GM12878 (cell line): Measurements from ENCODE around the gene EMILIN3. TPM values are rescaled to one million over a fixed set of nuclear protein-coding genes. Genes with fewer than 3 reads are reported as not detected.

Experiments used
- ATAC-seq: fragments of 200-7000 bp; cut with Tn5 transposase; 3 replicates; pipeline ENCODE4 v1.9.1; 2020; ENCODE audit warnings: mild to moderate bottlenecking, moderate library complexity
- BruUV-seq: library from RNA; stranded (reverse); fragments of 400-500 nt; replicated peaks from 2 replicates; lab custom pipeline; 2021; lab: Mats Ljungman, UMichigan
- CTCF ChIA-PET: fragments of 300-600 bp; sonication (Branson Sonifier 250); formaldehyde crosslinking; extraction: SDS; loops from one replicate; lab custom pipeline; 2021; ENCODE audit warnings: inconsistent platforms; lab: Yijun Ruan, JAX
- POLR2A ChIA-PET: fragments of 350-600 bp; formaldehyde crosslinking; extraction: SDS; loops from one replicate; lab custom pipeline; 2021; ENCODE audit warnings: inconsistent platforms; lab: Charles Lee
- RAD21 ChIA-PET: fragments of 300-600 bp; sonication (Branson Sonifier 250); formaldehyde crosslinking; loops from one replicate; lab custom pipeline; 2023; ENCODE audit warnings: antibody characterized with exemption; ENCODE audit not compliant: unreplicated experiment; lab: Charles Lee
- SMC1A ChIA-PET: fragments of 300-600 bp; sonication (Branson Sonifier 250); formaldehyde crosslinking; loops from one replicate; lab custom pipeline; 2023; ENCODE audit not compliant: unreplicated experiment, uncharacterized antibody; lab: Charles Lee
- DNase-seq: peaks from one replicate; pipeline ENCODE4 v3.0.0-alpha.2; 2011; ENCODE audit warnings: low read depth, low spot score
- FAIRE-seq: peaks from 3 replicates; lab custom pipeline; 2011; peaks lifted over from hg19 to GRCh38; lab: Jason Lieb, UNC
- H2AFZ ChIP-seq: 2 replicates; pipeline ENCODE4 v1.6.0; 2011; ENCODE audit warnings: low read depth, low read length, control low read depth; ENCODE audit not compliant: control insufficient read depth
- H3K27ac ChIP-seq: 2 replicates; pipeline ENCODE4 v1.5.1; 2011; ENCODE audit warnings: control low read depth; ENCODE audit not compliant: control insufficient read depth, insufficient read depth
- H3K27me3 ChIP-seq, 2 experiments: replicated peaks in 1 of 2; 2 replicates each; pipeline versions ENCODE4 v1.6.0 to v1.6.1; 2011; ENCODE audit warnings: low read length in 1 of 2; ENCODE audit not compliant: control insufficient read depth in 2 of 2, insufficient read depth in 2 of 2
- H3K36me3 ChIP-seq, 2 experiments: 2 replicates each; pipeline ENCODE4 v1.5.1; 2011; ENCODE audit warnings: low read length in 1 of 2; ENCODE audit not compliant: control insufficient read depth in 2 of 2, insufficient read depth in 2 of 2
- H3K4me1 ChIP-seq: 2 replicates; pipeline ENCODE4 v1.6.1; 2011; ENCODE audit warnings: mild to moderate bottlenecking, low read length, moderate library complexity, mixed read lengths; ENCODE audit not compliant: control insufficient read depth, insufficient read depth
- H3K4me2 ChIP-seq: 2 replicates; pipeline ENCODE4 v1.6.0; 2011; ENCODE audit warnings: control low read depth; ENCODE audit not compliant: control insufficient read depth, insufficient read depth
- H3K4me3 ChIP-seq: fragments of 200-600 bp; sonication (generic); 2 replicates; pipeline ENCODE4 v1.5.1; 2016
- H3K79me2 ChIP-seq: 2 replicates; pipeline ENCODE4 v1.6.0; 2011; ENCODE audit warnings: low read length; ENCODE audit not compliant: control insufficient read depth, insufficient read depth
- H3K9ac ChIP-seq: 2 replicates; pipeline ENCODE4 v1.8.0; 2011; ENCODE audit warnings: low read length, control low read depth, mixed read lengths; ENCODE audit not compliant: control insufficient read depth, insufficient read depth
- H3K9me3 ChIP-seq: replicated peaks from 3 replicates; pipeline ENCODE4 v1.5.1; 2011; ENCODE audit warnings: mild to moderate bottlenecking, low read length; ENCODE audit not compliant: control insufficient read depth, insufficient read depth
- H4K20me1 ChIP-seq: 2 replicates; pipeline ENCODE4 v1.6.0; 2011; ENCODE audit not compliant: control insufficient read depth, insufficient read depth
- BCL11A ChIP-seq: IDR thresholded peaks from 2 replicates; pipeline ENCODE4 v1.6.1; 2011; ENCODE audit warnings: low read depth, low read length
- E2F4 ChIP-seq: IDR thresholded peaks from 2 replicates; pipeline ENCODE4 v1.6.1; 2012; ENCODE audit warnings: low read depth, low read length, improper control_type of control experiment
- IKZF1 ChIP-seq: fragments of 450-650 bp; conservative IDR thresholded peaks from 2 replicates; pipeline ENCODE4 v1.6.1; 2017; ENCODE audit warnings: antibody characterized with exemption, mild to moderate bottlenecking
- NBN ChIP-seq: fragments of 450-650 bp; IDR thresholded peaks from 2 replicates; pipeline ENCODE4 v1.6.1; 2016
- PAX5 ChIP-seq: IDR thresholded peaks from 2 replicates; pipeline ENCODE4 v1.6.1; 2011; ENCODE audit warnings: low read depth, low read length, borderline replicate concordance
- USF1 ChIP-seq: IDR thresholded peaks from 2 replicates; pipeline ENCODE4 v1.6.1; 2011; ENCODE audit warnings: borderline replicate concordance, low read depth, mild to moderate bottlenecking, moderate library complexity, mixed read lengths, low read length; ENCODE audit not compliant: insufficient read depth; ENCODE audit errors: extremely low read length
- ZNF274 ChIP-seq: IDR thresholded peaks from one replicate; pipeline ENCODE4 v1.8.0; 2011; ENCODE audit not compliant: insufficient read length, insufficient read depth
- whole genome bisulfite sequencing: methylation state at CpG from one replicate; pipeline ENCODE4 v1.1.6; 2016; ENCODE audit warnings: low lambda C conversion rate; ENCODE audit not compliant: insufficient replicate concordance, insufficient coverage; ENCODE audit errors: missing lambda C conversion rate; 5-methylcytosine and 5-hydroxymethylcytosine counted together
- in situ Hi-C: fragments of 300-500 bp; cut with MboI; formaldehyde crosslinking; loops from 9 replicates; pipeline ENCODE4 v1.14.3; 2018; ENCODE audit warnings: mixed read lengths
- intact Hi-C: fragments of 100-400 bp; cut with micrococcal nuclease; formaldehyde crosslinking; loops from one replicate; pipeline ENCODE4 v1.14.2; 2022; ENCODE audit not compliant: unreplicated experiment
- polyA plus RNA-seq, 11 experiments: library from polyadenylated mRNA; depleted of rRNA in 4 of 11; unstranded in 6 of 11; stranded (reverse) in 5 of 11; fragments of >200 nt; fragmentation: Nextera tagmentation in 4 of 11; fragmentation: Illumina TruSeq in 1 of 11; extraction: Ambion mirVana in 4 of 11; extraction: Trizol in 1 of 11; gene quantifications; 1 replicate in 1 of 11; 2 replicates in 10 of 11; pipeline versions ENCODE4 v1.2.1 to v1.2.3, GENCODE V29; 2011 to 2016; ENCODE audit warnings: inconsistent platforms in 2 of 11, missing spikeins in 2 of 11, low read depth in 1 of 11
- total RNA-seq, 4 experiments: library from RNA; depleted of rRNA in 3 of 4; stranded (reverse); fragments of >200 nt in 3 of 4; fragmentation: Illumina TruSeq in 1 of 4; extraction: Trizol in 1 of 4; gene quantifications; 2 replicates each; pipeline versions ENCODE4 v1.2.1 to v1.2.3, GENCODE V29; 2013 to 2021

The EMILIN3 gene
- total and polyA plus RNA-seq, 10 of the 15 experiments (the other 5 are each of a cell fraction or from before 2014, with no cell fraction given), result not detected

GRCh38 chr20:41349943-41350342, 16.7 kb downstream of the EMILIN3 start:
- Histone ChIP-seq H3K4me3 (no peak overlapping the region), H3K9me3 (no peaks in the 10 kb centered on the region), H3K9ac (no peak overlapping the region), H3K79me2 (no peaks in the 10 kb centered on the region), H3K36me3 (no peaks in the 10 kb centered on the region), H3K4me1 (no peaks in the 10 kb centered on the region), H2AFZ (no peak overlapping the region), H3K4me2 (no peak overlapping the region), H3K27me3 (no peaks in the 10 kb centered on the region), H4K20me1 (no peaks in the 10 kb centered on the region), H3K27ac (no peak overlapping the region)
- POLR2A ChIA-PET, result no interaction called here
- in situ Hi-C loops, result no loop called here
- TF ChIP-seq ZNF274 (no peak), USF1 (no peak), IKZF1 (no peak), PAX5 (no peak), BCL11A (no peak), NBN (no peak), E2F4 (no peak)
- DNase-seq (no peak), FAIRE-seq (no peak), ATAC-seq (no peak)
- SMC1A ChIA-PET, result interaction anchor here (0.6 to 1.5 kb wide), 2 partner anchors 9 to 66 kb away, joined by 3 to 4 read pairs; partner anchors contain the start of gene LPIN3
- 8% methylated on average over 7 of the region's 7 CpGs for WGBS
- CTCF ChIA-PET, result interaction anchor here (1.0 to 1.9 kb wide), 2 partner anchors 10 to 61 kb away, joined by 5 to 6 read pairs; no protein-coding TSS in a partner anchor
- intact Hi-C loops, result no loop called here
- RAD21 ChIA-PET, result no interaction called here
- BruUV-seq, result no TSS peak
